IPS-18c (cell line): Measurements from ENCODE around the gene BOD1L1.
"Not testable (repeated sequence)": the region's sequence is repeated elsewhere in the genome, so short reads cannot be mapped to it uniquely, and the experiment has no call there.

ENCODE experiments used
- H3K4me3 ChIP-seq: 2 replicates; pipeline ENCODE4 v1.7.0; 2013; ENCODE audit warnings: low read depth, mild to moderate bottlenecking, low read length, moderate library complexity; ENCODE audit not compliant: insufficient read depth
- H3K9me3 ChIP-seq: one replicate; pipeline ENCODE4 v1.6.1; 2013; ENCODE audit warnings: mild to moderate bottlenecking, low read length, moderate library complexity; ENCODE audit not compliant: control insufficient read depth, insufficient read depth

Gene BOD1L1

DNA sequence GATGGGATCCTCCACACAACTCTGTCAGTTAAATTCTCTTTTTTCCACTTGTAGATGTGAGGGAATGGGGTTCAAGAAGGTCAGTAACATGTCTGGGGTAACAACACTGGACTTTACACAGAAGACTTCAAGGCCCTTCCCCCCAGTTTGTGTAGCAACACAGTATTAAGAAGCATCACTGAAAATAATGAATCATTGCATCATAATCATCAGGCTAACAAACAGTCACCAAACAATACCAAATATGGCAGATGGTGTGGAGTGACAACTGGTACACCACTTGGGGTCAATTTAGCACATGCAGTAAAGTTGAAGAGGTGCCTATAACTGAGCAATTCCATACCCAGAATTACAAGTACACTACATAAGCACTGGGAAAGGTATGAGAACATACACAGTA, 38.6 kb downstream of the BOD1L1 start:
- Histone ChIP-seq H3K4me3 (no peak overlapping the region), H3K9me3 (no peaks in the 10 kb centered on the region)

DNA sequence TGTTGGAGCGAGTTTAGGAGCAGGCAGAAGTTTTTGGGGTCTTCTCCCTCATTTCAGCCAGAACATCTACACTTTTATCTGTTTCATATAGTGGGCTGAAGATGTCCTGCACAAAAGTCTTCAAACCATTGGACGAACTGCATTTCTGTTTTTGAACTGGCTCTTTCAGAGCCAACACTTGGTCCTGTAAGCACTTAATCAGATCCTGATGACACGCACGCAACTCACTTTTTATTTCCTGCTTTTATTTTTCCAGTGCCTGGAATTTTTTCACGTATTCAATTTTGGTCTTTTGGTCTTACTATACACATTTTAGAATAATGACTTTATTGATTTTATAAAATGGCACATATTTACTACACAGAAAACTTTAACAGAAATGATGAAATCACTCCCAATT, 43.0 kb downstream of the BOD1L1 start:
- Histone ChIP-seq H3K9me3 (no peaks in the 10 kb centered on the region), H3K4me3 (no peak overlapping the region)

DNA sequence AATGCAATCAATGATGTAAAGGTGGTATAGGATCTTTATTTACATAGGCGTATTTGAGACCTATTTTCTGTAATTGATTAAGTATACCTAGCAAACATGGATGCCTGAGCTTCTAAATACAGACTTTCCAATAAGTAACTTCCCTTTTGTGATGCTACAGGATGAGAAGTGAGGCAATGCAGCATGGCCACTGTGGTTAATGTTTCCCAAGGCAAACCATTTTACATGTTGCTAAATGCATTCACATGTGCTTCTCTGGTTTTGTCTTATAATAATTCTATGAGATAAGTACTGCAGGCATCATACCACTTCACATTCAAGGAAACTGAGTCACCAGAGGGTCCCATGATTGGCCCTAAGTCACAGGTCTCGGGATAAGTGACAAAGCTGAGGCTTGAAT, 47.5 kb downstream of the BOD1L1 start:
- Histone ChIP-seq H3K9me3 (no peaks in the 10 kb centered on the region), H3K4me3 (no peak overlapping the region)

DNA sequence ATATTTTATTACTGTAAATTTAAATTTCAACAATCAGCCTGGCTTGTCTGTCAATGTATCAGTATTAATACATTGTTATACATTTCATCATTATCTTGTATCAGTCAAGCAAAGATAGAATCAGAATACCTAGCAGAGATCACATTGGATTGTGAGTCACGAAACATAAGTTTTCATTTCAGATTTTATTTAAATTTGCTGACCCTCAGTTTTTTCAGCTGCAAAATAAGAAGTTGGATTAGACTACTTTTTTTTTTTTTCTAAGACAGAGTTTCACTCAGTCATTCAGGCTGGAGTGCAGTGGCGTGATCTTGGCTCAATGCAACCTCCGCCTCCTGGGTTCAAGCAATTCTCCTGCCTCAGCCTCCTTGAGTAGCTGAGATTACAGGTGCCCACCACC, 49.9 kb downstream of the BOD1L1 start:
- no peaks in the 10 kb centered on the region for H3K9me3 ChIP-seq
- no peak overlapping the region for H3K4me3 ChIP-seq

DNA sequence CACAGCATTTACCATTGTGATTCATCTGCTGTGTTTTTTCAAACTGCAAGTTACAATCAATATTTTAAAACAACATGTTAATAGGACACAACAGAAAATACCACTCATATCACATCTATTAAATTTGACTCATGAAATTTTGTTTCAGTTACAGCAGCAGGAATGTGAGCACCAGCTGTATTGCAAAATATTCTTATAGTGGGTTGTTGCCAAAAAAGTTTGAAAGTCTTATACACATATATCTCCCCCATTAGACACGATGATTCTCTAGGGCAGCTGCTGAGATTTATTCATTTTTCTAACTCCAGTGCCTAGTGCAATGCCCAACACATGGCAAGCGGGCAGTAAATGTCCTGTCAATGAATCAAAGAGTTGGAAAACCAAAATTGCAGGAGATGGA, 56.6 kb downstream of the BOD1L1 start:
- Histone ChIP-seq H3K4me3 (no peak overlapping the region), H3K9me3 (no peaks in the 10 kb centered on the region)

DNA sequence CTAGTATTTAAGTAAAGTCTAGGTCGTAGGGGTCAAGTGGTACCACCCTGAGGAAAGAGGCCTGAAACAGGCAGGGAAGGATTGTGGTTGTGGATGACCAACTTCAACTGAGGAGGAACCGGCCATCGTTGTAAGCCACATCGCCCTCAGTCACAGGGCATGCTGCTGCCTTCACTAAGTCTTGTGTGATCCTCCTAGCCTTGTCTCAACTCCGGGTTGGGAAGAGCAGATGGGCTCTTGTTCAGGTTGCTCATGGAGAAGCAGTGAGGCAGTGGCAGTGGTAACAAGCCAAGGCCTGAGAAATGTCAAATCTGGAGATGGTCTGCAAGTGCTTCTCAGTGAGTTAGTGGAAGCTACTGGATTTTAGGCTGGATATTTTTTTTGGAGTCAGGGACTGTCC, 60.4 kb downstream of the BOD1L1 start:
- Histone ChIP-seq H3K4me3 (no peak overlapping the region), H3K9me3 (no peaks in the 10 kb centered on the region)

DNA sequence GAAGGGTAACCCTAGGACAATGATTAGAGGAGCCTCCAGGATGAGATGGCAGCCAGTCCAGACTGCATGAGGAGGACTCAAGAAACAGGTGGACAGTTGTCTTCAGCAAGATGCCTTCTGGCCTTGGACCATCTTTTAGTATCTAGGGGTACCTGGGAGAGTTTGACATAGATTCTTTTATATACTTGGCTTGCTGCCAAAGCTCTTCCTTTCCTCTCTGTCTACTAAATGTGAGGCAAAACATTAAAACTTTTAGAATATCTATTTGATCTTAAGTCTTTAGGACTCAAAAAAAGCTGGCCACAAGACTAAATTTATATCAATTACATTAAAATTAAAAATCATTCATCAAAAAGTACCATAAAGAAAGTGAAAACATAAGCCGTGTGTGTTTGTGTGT, 64.6 kb downstream of the BOD1L1 start:
- no peak overlapping the region for H3K4me3 ChIP-seq
- no peaks in the 10 kb centered on the region for H3K9me3 ChIP-seq

DNA sequence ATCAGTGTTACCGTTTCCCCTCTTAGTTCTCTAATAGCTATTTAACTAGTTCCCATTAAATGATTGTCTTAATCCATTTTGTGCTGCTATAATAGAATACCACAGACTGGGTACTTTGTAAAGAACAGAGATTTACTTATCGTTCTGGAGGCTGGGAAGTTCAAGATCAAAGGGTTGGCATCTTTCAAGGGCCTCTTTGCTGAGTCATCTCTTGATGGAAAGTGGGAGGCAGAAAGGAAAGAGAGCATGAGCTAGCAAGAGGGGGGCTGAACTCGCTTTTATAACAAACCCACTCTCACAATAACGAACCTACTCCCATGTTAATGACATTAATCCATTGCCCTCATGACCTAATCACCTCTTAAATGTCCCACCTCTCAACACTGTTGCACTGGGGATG, 65.9 kb downstream of the BOD1L1 start:
- Histone ChIP-seq H3K4me3 (no peak overlapping the region), H3K9me3 (no peaks in the 10 kb centered on the region)

DNA sequence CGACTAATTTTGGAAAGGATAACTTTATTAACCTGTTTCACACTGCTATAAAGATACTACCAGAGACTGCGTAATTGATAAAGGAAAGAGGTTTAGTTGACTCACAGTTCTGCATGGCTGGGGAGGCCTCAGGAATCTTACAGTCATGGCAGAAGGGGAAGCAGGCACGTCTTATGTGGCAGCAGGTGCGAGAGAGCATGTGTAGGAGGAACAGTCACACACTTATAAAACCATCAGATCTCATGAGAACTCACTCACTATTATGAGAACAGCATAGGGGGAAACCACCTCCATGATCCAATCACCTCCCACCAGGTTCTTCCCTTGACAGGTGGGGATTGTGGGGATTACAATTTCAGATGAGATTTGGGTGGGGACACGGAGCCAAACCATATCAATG, 67.4 kb downstream of the BOD1L1 start:
- not testable (repeated sequence) for H3K4me3 ChIP-seq, H3K9me3 ChIP-seq

DNA sequence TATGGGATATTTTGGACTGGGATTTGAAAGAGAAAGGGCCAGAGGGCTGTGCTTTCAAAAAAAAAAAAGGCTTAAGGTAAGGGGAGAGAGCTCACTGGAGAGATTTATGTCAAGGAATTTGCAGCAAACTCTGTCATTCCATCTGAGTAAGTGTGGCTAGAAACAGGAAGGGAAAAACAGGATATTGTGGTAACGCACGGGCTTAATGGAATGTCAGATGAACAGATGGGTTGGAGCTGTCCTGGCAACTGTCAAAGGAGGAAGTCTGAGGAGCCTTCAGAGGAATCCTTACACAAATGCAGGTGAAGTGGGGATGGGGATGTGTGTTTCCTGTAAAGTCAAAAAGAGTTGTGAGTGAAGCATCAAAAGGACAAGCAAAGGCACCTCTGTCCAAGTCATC, 68.1 kb downstream of the BOD1L1 start:
- Histone ChIP-seq H3K9me3 (no peaks in the 10 kb centered on the region), H3K4me3 (no peak overlapping the region)

DNA sequence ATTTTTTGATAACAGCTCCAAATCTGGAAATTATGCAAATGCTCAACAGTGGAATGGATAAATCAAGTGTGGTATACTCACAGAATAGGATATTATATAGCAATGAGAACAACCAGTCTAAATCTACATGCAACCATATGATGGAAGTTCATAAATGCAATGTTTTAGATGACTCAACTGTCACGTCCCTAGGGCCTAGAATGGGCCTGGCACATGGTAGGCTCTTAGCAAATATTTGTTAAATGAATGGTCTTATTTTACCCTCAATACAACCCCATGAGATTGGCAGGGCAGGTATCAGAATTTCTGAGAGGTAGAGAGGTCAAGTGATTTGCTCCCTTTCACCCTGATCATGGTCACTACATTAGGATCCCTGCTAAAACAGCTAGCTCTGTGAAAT, 68.6 kb downstream of the BOD1L1 start:
- no peak overlapping the region for H3K4me3 ChIP-seq
- no peaks in the 10 kb centered on the region for H3K9me3 ChIP-seq

DNA sequence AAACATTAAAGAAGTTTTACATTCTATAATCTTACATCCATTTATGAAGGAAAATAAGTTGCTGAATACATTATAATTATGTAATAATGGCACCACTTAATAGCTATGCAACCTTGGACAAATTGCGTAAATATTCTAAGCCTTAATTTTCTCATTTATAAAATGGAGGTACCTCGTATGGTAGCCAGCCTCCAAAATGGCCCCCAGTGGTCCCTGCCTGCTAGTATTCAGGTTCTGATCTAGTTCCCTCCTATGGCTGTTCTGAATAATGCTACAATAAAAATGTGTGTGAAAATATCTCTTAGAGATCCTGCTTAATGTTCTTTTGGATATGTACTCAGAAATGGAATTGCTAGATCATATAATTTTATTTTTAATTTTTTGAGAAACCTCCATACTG, 72.2 kb downstream of the BOD1L1 start:
- H3K4me3 ChIP-seq: no peak overlapping the region

DNA sequence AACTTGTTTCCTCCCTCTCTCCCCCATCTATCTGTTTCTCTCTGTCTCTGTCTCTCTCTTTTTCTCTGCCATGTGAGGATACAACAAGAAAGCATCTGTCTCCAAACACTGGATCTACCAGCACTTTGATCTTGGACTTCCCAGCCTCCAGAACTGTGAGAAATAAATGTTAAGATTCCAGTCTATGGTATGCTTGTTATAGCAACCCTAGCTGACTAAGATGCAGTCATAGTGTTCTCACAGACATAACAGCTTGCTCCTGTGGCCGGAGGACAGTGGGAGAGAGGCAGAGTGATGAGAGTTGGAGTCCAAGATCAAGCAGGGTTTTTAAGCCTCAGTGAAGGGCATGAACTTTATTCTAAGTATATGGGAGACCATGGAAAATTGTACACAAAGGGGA, 74.4 kb downstream of the BOD1L1 start:
- no peaks in the 10 kb centered on the region for H3K9me3 ChIP-seq

More for the DNA sequence above, 72.2 kb downstream of the BOD1L1 start:
- no peaks in the 10 kb centered on the region for H3K9me3 ChIP-seq

DNA sequence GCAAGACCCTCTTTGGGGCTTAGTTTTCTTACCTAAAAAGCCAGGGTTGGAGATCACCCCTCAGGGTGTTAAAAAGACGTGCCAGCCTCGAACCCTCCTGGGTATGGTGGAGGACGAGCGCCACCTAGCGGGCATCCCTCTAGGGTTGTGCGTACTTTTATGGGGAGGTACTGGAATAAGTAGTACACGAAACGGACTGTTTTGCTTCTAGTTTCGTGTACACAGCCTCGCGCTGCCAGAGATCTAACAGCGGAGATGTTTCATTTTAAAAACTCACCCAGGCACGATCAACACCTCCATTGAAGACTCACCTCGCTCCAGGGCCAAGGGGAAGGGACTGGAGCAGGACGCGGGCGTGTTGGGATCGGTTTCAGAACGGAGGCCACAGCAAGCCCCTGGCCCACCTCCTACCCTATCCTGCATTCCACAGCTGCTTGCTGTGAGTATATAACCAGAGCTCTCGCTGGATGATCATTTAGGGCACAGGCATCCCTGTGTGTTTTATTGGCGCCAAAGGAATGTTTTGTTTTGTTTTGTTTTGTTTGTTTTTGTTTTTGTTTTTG, 78.5 kb downstream of the BOD1L1 start:
- no peaks in the 10 kb centered on the region for H3K9me3 ChIP-seq
- peak overlapping the region; percentile 37; the same call in 1 of the 2 replicates for H3K4me3 ChIP-seq

More for the DNA sequence above, 74.4 kb downstream of the BOD1L1 start:
- no peak overlapping the region for H3K4me3 ChIP-seq

DNA sequence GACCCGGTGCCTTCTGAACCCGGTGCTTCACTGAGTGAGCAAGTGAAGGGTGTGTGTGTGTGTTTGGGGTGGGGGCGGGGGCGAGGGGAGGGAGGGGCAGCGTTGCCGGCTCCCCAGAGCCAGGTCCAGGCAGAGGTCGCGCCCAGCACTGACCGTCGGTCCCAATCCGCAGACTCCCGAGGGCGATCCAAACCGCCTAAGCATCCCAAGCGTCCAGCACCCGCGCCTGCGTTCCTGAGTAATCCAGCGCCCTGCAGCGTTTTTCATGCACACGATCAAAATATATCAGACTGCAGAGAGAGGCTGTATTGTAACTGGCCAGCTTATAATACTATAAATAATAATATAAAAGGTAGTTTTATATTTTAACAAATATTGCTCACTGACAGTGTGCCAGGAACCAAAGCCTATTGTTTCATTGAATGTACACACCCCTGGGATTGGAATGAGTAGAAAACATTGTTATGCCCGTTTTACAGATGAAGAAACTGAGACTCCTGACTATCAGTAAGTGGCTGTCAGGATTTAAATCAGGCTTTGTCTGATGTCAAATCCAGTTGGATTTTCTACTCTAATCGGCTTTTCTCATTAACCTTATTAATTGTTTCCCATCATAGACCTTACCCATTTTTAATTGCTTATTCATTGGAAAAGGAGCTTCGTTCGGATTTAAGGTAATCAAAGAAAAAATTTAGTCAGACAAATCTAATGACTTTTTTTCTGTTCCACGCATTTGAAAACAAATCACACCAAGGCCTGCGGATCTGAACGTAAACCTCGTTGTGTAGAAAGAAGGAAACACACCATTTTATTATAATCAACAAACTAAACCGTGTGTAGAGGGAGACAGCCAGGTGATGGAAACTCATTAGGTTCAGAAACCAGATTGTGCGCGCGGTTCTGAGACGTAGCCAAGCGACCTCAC, 79.2 kb downstream of the BOD1L1 start:
- H3K4me3 ChIP-seq: peak overlapping the region; percentile 60; the same call in 1 of the 2 replicates
- H3K9me3 ChIP-seq: no peaks in the 10 kb centered on the region

DNA sequence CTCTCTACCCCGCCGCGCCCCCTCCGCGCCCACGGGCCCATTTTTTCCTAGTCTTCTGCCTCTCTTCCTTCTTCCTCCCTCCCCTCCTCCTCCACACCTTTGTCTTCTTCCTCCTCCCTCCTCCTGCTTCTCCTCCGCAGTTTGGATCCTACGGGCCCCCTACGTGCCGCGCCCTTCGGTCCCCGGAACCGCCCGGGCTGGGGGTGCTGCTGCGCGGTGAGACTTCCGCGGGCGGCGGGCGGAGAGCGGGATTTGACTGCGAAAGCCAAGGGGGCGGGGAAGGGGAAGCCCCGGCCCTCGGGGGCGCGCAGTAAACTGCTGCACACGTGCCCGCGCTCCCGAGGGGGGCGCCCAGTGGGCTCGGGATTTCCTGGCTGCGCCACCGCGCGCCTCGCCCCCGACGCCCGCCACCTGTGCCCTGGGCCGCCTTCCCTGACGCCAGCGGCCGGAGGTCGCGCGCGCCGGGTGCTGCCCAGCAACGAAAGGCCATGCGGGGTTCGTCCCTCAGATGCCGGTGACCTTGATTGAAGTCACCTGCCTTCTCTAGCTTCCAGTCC, 80.0 kb downstream of the BOD1L1 start:
- no peaks in the 10 kb centered on the region for H3K9me3 ChIP-seq
- H3K4me3 ChIP-seq: peak overlapping the region; percentile 60

DNA sequence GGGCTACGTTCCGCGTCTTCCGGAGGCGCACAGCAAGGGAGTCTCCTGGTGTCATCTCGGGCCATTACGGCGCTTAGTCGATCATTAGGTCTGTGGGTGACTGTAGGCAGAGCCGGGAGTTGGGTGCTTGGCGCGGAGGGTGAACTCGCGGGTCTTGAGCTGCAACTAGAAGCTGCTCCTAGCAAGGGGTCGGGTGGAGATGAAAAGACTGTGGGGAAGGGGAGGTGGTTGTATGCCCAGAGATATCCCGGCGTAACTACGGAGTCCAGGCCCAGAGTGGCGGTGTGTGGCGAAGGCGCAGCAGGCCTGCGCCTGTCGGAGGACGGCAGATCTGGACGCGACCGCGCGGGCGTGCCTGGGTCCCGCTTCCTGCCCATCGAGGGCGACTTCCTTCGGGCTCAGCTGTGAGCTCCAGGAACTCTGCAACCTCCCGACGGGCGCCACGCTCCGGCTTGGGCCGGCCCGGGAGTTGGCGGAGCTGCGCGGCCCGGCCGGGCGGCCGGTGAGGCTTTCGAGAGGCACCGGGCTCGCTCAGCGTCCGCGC, 80.5 kb downstream of the BOD1L1 start:
- H3K4me3 ChIP-seq: peak overlapping the region; percentile 60
- H3K9me3 ChIP-seq: no peaks in the 10 kb centered on the region
